ENCODE measurements around the gene GSTA2. TPM values are rescaled to one million over a fixed set of nuclear protein-coding genes. Genes with fewer than 3 reads are reported as not detected.
"Not testable (repeated sequence)": the region's sequence is repeated elsewhere in the genome, so short reads cannot be mapped to it uniquely, and the experiment has no call there.

The GSTA2 gene
- total RNA-seq, 1 experiment from 2014 or later = not detected

DNA sequence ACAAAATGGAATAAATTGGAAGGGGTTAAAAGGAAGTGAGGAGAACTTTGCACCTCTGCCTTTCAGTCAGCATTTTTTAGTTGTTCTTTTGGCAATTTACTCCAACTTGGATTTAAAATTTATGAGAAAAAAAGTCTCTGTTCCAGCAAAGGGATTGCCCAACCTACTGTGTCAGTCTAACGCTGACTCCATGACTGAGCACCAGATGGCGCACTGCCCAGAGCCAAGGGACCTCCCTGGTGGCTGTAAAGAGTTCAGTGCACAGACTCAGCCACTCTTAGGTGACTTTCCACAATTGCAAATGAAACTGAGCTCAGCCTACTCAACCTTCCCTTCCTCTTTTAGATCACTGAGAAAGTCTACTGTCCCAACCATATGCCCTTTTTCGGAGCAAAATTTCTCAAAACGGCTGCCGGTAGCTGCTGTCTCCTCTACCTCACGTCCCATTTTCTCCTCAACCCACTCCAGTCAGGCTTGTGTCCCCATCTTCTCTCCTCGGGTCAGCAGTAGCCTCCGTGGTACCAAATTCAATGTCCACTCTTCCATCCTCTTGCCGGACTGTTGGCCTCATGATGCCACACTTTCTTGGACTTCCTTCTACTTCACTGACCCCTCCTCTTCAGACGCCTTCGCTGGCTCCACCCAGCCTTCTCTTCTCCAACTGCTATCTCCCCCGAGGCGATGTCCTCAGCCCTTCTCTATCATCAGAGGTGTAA lies 38.7 kb downstream of the GSTA2 start:
- Histone ChIP-seq H3K4me3 (no peak overlapping the region), H3K36me3 (no peaks in the 10 kb centered on the region), H3K4me1 (no peaks in the 10 kb centered on the region), H3K27me3 (no peaks in the 10 kb centered on the region), H3K27ac (no peak overlapping the region), H3K9me3 (replicated peaks) (no peaks in the 10 kb centered on the region)
- peak; percentile 39 to 63 for DNase-seq

DNA sequence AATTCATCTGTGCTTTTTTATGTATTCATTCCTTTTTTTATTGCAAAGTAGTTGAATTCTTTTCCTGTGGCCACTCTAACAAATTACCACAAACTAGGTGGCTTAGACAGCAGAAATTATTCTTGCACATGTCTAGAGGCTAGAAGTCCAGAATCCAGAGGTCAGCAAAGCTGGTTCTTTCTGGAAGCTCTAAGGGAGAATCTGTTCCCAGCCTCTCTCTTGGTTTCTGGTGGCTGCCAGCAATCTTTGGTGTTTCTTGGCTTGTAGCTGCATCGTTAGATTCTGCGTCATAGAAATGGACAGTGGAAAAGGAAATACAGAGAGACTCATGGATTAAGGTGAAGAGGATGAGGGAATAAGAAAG lies 39.3 kb downstream of the GSTA2 start:
- no peaks in the 10 kb centered on the region for H3K4me1 ChIP-seq
- H3K27ac ChIP-seq = no peak overlapping the region
- H3K36me3 ChIP-seq = no peaks in the 10 kb centered on the region
- H3K27me3 ChIP-seq = no peaks in the 10 kb centered on the region
- no peak overlapping the region for H3K4me3 ChIP-seq
- no peaks in the 10 kb centered on the region for H3K9me3 ChIP-seq (replicated peaks)
- DNase-seq = no peak

DNA sequence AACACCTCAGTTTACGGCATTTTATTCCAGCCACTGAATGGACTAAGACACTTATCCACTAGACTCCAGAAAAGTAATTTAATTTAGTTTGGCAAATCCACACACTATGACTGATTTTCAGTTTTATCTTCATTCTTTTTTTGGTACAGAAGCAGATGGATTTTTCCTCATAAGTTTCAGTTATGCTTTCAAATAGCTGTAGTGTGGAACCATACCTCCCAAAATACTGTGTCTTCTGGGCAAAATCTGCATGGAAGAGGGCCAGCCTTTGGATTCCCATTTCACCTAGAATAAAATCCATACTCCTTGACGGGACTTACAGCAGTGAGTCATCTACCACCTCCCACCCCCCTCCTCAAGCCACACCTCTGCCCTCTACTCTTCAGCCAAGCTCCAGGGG lies 43.0 kb downstream of the GSTA2 start:
- Histone ChIP-seq H3K27ac (no peak overlapping the region), H3K4me3 (no peak overlapping the region)

DNA sequence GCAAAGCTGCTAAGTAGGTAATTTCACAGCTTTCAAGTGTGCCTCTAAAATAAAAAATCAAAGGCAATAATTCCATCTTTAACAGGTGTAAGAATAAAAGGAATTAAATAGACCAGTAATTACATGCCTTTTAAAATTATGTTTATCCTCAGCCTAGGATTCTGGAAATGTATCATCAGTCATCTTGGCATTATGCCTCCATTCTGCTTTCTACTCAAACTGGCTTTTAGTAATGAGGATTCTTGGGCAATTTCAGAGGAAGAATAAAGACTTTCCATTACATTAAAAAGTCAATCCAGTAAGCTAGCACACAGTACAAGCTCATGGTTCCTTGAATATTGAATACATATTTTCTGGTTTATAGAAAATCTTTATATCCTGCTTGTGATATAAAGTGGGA lies 44.7 kb downstream of the GSTA2 start:
- H3K36me3 ChIP-seq = no peaks in the 10 kb centered on the region
- H3K27me3 ChIP-seq = no peaks in the 10 kb centered on the region
- DNase-seq = no peak
- no peak overlapping the region for H3K4me3 ChIP-seq
- no peaks in the 10 kb centered on the region for H3K4me1 ChIP-seq
- H3K27ac ChIP-seq = no peak overlapping the region
- H3K9me3 ChIP-seq (replicated peaks) = no peaks in the 10 kb centered on the region

More for the DNA sequence above, 43.0 kb downstream of the GSTA2 start:
- no peak for DNase-seq
- H3K36me3 ChIP-seq = no peaks in the 10 kb centered on the region
- H3K4me1 ChIP-seq = no peaks in the 10 kb centered on the region
- no peaks in the 10 kb centered on the region for H3K27me3 ChIP-seq
- H3K9me3 ChIP-seq (replicated peaks) = no peaks in the 10 kb centered on the region

DNA sequence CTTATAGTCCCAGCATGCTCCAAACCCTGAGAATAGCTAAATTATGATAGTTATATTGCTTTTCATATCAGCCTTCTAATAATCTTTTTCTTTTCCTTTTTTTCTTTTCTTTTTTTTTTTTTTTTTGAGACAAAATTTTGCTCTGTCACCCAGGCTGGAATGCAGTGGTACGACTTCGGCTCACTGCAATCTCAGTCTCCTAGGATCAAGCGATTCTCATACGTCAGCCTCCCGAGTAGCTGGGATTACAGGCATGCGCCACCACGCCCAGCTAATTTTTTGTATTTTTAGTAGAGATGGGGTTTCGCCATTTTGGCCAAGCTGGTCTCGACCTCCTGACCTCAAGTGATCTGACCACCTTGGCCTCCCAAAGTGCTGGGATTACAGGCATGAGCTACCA lies 48.5 kb downstream of the GSTA2 start:
- not testable (repeated sequence) for H3K4me1 ChIP-seq; H3K9me3 ChIP-seq (replicated peaks); H3K36me3 ChIP-seq; H3K4me3 ChIP-seq; DNase-seq; H3K27me3 ChIP-seq; H3K27ac ChIP-seq

DNA sequence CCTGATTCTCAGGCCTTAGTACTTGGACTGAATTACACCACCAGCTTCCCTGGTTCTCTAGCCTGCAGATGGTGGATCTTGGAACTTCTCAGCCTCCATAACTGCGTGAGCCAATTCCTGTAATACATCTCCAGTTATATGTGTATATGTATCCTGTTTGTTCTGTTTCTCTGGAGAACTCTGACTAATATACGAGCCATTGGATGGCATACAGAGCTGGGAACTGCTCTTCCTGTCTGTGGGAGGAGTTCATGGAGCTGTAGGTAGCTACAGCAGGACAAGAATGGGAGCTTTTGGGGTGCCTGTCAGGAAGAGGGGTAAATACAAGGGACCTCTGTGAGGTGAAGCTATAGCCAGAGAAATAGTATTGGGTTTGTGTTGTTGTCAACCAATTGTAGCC lies 51.1 kb downstream of the GSTA2 start:
- no peak for DNase-seq

DNA sequence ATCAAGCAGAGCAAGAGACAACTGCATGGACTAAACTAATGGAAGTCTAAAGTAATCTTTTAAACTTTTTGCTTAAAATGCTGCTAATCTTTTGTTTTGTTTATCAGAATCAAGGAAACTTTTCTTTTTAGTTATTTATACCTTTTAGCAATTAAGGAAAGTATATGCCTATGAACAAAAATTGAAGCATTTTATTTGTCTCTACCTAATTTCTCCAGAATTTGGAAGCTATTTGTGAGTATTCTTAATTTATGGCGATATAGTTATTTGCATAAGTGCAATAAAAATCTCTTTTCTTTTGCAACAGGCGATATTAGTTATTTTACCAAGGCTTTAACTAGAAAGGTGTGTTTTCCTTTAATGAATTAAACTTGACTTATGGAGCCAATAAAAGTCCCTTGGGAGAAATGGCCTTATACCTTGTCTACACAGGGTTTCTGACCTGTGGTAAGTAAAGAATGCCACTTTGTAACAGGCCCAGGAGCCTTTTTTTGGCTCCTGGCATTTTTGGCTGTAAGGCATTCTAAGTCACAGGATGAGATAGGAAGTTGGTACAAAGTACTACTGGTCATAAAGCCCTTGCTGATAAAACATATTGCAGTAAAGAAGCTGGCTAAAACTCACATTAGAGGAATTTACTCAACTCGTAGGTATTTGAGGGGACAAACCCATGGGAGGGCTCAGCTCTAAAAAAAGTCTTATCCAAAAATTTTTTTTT lies 55.2 kb downstream of the GSTA2 start:
- H3K9me3 ChIP-seq (replicated peaks) = no peaks in the 10 kb centered on the region
- DNase-seq = no peak
- H3K27ac ChIP-seq = no peak overlapping the region
- H3K27me3 ChIP-seq = no peaks in the 10 kb centered on the region
- H3K36me3 ChIP-seq = no peaks in the 10 kb centered on the region
- H3K4me1 ChIP-seq = no peaks in the 10 kb centered on the region
- no peak overlapping the region for H3K4me3 ChIP-seq

More for the DNA sequence above, 51.1 kb downstream of the GSTA2 start:
- Histone ChIP-seq H3K36me3 (no peaks in the 10 kb centered on the region), H3K27ac (no peak overlapping the region), H3K9me3 (replicated peaks) (no peaks in the 10 kb centered on the region), H3K4me1 (no peaks in the 10 kb centered on the region), H3K27me3 (no peaks in the 10 kb centered on the region), H3K4me3 (no peak overlapping the region)

DNA sequence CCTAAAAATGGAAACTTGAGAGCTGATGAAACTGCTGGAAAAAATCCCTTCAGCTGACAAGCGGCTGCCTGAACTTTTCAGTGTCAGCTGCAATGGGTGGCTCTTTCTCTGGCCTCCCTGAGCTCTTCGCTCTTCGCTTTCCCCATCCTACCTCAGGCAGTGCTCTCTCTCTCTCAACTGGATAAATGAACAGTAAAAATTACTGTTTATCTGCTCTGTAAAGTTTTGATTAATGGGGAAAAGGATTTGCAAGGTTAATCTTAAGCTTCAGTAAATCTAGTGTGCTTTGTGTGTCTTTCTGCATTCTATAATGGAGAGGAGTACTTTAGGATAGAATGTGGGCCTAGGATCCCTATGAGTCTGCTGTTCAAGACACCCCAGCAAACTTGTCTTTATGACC lies 57.3 kb downstream of the GSTA2 start:
- H3K9me3 ChIP-seq (replicated peaks) = no peaks in the 10 kb centered on the region
- no peak overlapping the region for H3K27ac ChIP-seq
- no peaks in the 10 kb centered on the region for H3K27me3 ChIP-seq
- no peaks in the 10 kb centered on the region for H3K4me1 ChIP-seq
- no peak overlapping the region for H3K4me3 ChIP-seq
- DNase-seq = peak in 1 of 2 experiments; percentile 4
- no peaks in the 10 kb centered on the region for H3K36me3 ChIP-seq

DNA sequence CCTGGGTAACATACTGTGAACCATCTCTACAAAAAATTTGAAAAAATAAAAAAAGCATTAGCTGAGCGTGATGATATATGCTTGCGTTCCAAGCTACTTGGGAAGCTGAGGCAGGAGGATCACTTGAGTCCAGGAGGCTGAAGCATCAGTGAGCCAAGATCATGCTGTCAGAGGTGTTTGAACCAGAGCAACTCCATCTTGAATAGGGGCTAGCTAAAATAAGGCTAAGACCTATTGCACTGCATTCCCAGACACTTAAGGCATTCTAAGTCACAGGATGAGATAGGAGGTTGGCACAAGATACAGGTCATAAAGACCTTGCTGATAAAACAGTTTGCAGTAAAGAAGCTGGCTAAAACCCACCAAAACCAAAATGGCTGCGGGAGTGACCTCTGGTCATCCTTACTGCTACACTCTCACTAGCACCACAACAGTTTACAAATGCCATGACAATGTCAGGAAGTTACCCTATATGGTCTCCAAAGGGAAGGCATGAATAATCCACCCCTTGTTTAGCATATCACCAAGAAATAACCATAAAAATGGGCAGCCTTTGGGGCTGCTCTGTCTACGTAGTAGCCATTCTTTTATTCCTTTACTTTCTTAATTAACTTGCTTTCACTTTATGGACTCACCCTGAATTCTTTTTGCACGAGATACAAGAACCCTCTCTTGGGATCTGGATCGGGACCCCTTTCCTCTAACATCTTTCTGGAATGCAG lies 58.3 kb downstream of the GSTA2 start:
- H3K36me3 ChIP-seq; H3K4me1 ChIP-seq; H3K27me3 ChIP-seq; H3K9me3 ChIP-seq (replicated peaks); H3K27ac ChIP-seq; H3K4me3 ChIP-seq; DNase-seq: not testable (repeated sequence)

DNA sequence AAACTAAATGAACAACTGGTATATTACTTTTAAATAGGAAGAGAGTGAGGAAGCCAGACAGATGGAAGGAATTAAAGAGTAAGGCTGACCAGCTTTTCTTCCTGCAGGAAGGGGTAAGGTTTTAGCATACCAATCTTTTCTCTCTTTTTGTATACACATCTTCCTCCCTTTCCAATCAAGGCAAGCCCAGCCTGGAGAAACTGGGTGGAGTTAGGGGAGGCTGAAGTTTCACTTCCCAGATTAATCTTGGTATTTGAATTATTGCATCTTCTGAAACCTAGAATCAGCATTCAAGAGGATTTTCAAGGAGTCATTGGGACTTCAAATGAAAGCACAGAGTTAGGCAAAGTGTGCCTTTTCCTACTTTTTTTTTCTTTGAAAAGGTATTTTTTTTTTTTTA lies 59.2 kb downstream of the GSTA2 start:
- Histone ChIP-seq H3K9me3 (replicated peaks) (no peaks in the 10 kb centered on the region), H3K4me3 (no peak overlapping the region), H3K36me3 (no peaks in the 10 kb centered on the region), H3K27ac (no peak overlapping the region), H3K27me3 (no peaks in the 10 kb centered on the region), H3K4me1 (no peaks in the 10 kb centered on the region)
- no peak for DNase-seq

Other genes with a start within 250 kb of the GSTA2 start
- 28.4 and 28.8 TPM in 2 replicates for gene TRAM2, start 186.4 kb downstream of the GSTA2 start, total RNA-seq (2014; rRNA removed; shearing (Covaris generic))
- gene TMEM14A, start 92.4 kb downstream of the GSTA2 start, total RNA-seq (2014; rRNA removed; shearing (Covaris generic)) = 18.5 and 21.7 TPM in 2 replicates
- gene GSTA1, start 40.3 kb upstream of the GSTA2 start, total RNA-seq (2014; rRNA removed; shearing (Covaris generic)) = not detected in 2 replicates
- gene GSTA5, start 77.3 kb upstream of the GSTA2 start, total RNA-seq (2014; rRNA removed; shearing (Covaris generic)) = not detected in 2 replicates
- gene GSTA3, start 146.2 kb upstream of the GSTA2 start, total RNA-seq (2014; rRNA removed; shearing (Covaris generic)) = not detected in 2 replicates
- 28.9 and 29.7 TPM in 2 replicates for gene GSTA4, start 231.8 kb upstream of the GSTA2 start, total RNA-seq (2014; rRNA removed; shearing (Covaris generic))

All from SJCRH30 (cell line).